ENCODE results near the gene GARIN5A.

GARIN5A gene

GRCh38 chr19:50512999-50513745, 36.5 kb upstream of the GARIN5A start:
- no peaks in the 10 kb centered on the region for H3K27me3 ChIP-seq (ENCODE audit: low read depth)
- no peak for DNase-seq (ENCODE audit: low spot score in 2 of 2)
- H3K9me3 ChIP-seq, result no peaks in the 10 kb centered on the region
- H3K4me3 ChIP-seq, result no peak overlapping the region
- H3K4me1 ChIP-seq, result no peaks in the 10 kb centered on the region
- in situ Hi-C loops (cut with MboI; ENCODE audit: low sequenced_read_pairs), result no loop called here
- no peaks in the 10 kb centered on the region for H3K36me3 ChIP-seq (replicated peaks)

- H3K36me3 ChIP-seq (replicated peaks), result no peaks in the 10 kb centered on the region
- H3K27me3 ChIP-seq (ENCODE audit: low read depth), result no peaks in the 10 kb centered on the region
- DNase-seq (ENCODE audit: low spot score in 2 of 2), result no peak
- no peak overlapping the region for H3K4me3 ChIP-seq
- no peaks in the 10 kb centered on the region for H3K9me3 ChIP-seq
- in situ Hi-C loops (cut with MboI; ENCODE audit: low sequenced_read_pairs), result no loop called here
- no peaks in the 10 kb centered on the region for H3K4me1 ChIP-seq
Observed at GRCh38 chr19:50512112-50512998, 35.7 kb upstream of the GARIN5A start.

GRCh38 chr19:50511069-50511822, 34.6 kb upstream of the GARIN5A start, which contains the start of gene JOSD2:
JOSD2 (minus strand) TSS chr19:50511191; CDS start chr19:50510431, 760 bp downstream.
- no peaks in the 10 kb centered on the region for H3K36me3 ChIP-seq (replicated peaks)
- in situ Hi-C loops (cut with MboI; ENCODE audit: low sequenced_read_pairs), result no loop called here

GRCh38 chr19:50510700-50511068, 34.0 kb upstream of the GARIN5A start:
- in situ Hi-C loops (cut with MboI; ENCODE audit: low sequenced_read_pairs), result no loop called here
- H3K36me3 ChIP-seq (replicated peaks), result no peaks in the 10 kb centered on the region
- DNase-seq (ENCODE audit: low spot score in 2 of 2), result peak in 1 of 2 experiments; percentile 12

More at GRCh38 chr19:50511069-50511822, 34.6 kb upstream of the GARIN5A start, which contains the start of gene JOSD2:
- H3K4me3 ChIP-seq, result peak within 1 kb of the TSS; percentile 57
- peak; percentile 97 for DNase-seq (ENCODE audit: low spot score in 2 of 2)
- H3K4me1 ChIP-seq, result no peaks in the 10 kb centered on the region
- no peaks in the 10 kb centered on the region for H3K27me3 ChIP-seq (ENCODE audit: low read depth)
- no peaks in the 10 kb centered on the region for H3K9me3 ChIP-seq

GRCh38 chr19:50510121-50510670, 33.5 kb upstream of the GARIN5A start:
- no peak for DNase-seq (ENCODE audit: low spot score in 2 of 2)
- in situ Hi-C loops (cut with MboI; ENCODE audit: low sequenced_read_pairs), result no loop called here
- Histone ChIP-seq H3K27me3 (ENCODE audit: low read depth) (no peaks in the 10 kb centered on the region), H3K4me1 (no peaks in the 10 kb centered on the region), H3K4me3 (peak overlapping the region; percentile 57), H3K9me3 (no peaks in the 10 kb centered on the region), H3K36me3 (replicated peaks) (no peaks in the 10 kb centered on the region)

More at GRCh38 chr19:50510700-50511068, 34.0 kb upstream of the GARIN5A start:
- H3K4me3 ChIP-seq, result peak overlapping the region; percentile 57
- H3K27me3 ChIP-seq (ENCODE audit: low read depth), result no peaks in the 10 kb centered on the region
- no peaks in the 10 kb centered on the region for H3K9me3 ChIP-seq
- H3K4me1 ChIP-seq, result no peaks in the 10 kb centered on the region

- in situ Hi-C loops (cut with MboI; ENCODE audit: low sequenced_read_pairs), result no loop called here
- DNase-seq (ENCODE audit: low spot score in 2 of 2), result no peak
- Histone ChIP-seq H3K36me3 (replicated peaks) (no peaks in the 10 kb centered on the region), H3K27me3 (ENCODE audit: low read depth) (no peaks in the 10 kb centered on the region), H3K4me3 (no peak overlapping the region), H3K9me3 (no peaks in the 10 kb centered on the region), H3K4me1 (no peaks in the 10 kb centered on the region)
Observed at GRCh38 chr19:50509366-50509765, 32.7 kb upstream of the GARIN5A start.

GRCh38 chr19:50508843-50509190, 32.2 kb upstream of the GARIN5A start:
- no peaks in the 10 kb centered on the region for H3K27me3 ChIP-seq (ENCODE audit: low read depth)
- no peaks in the 10 kb centered on the region for H3K9me3 ChIP-seq
- no peaks in the 10 kb centered on the region for H3K36me3 ChIP-seq (replicated peaks)
- in situ Hi-C loops (cut with MboI; ENCODE audit: low sequenced_read_pairs), result no loop called here
- H3K4me3 ChIP-seq, result no peak overlapping the region
- DNase-seq (ENCODE audit: low spot score in 2 of 2), result no peak
- H3K4me1 ChIP-seq, result no peaks in the 10 kb centered on the region

GRCh38 chr19:50507376-50507775, 30.7 kb upstream of the GARIN5A start:
- no peak overlapping the region for H3K4me3 ChIP-seq
- in situ Hi-C loops (cut with MboI; ENCODE audit: low sequenced_read_pairs), result no loop called here

GRCh38 chr19:50506700-50507099, 30.1 kb upstream of the GARIN5A start:
- DNase-seq (ENCODE audit: low spot score in 2 of 2), result no peak
- no peaks in the 10 kb centered on the region for H3K4me1 ChIP-seq
- no peak overlapping the region for H3K4me3 ChIP-seq
- no peaks in the 10 kb centered on the region for H3K36me3 ChIP-seq (replicated peaks)
- no peaks in the 10 kb centered on the region for H3K27me3 ChIP-seq (ENCODE audit: low read depth)
- H3K9me3 ChIP-seq, result no peaks in the 10 kb centered on the region
- in situ Hi-C loops (cut with MboI; ENCODE audit: low sequenced_read_pairs), result no loop called here

More at GRCh38 chr19:50507376-50507775, 30.7 kb upstream of the GARIN5A start:
- no peaks in the 10 kb centered on the region for H3K27me3 ChIP-seq (ENCODE audit: low read depth)
- DNase-seq (ENCODE audit: low spot score in 2 of 2), result no peak
- no peaks in the 10 kb centered on the region for H3K9me3 ChIP-seq
- H3K36me3 ChIP-seq (replicated peaks), result no peaks in the 10 kb centered on the region
- no peaks in the 10 kb centered on the region for H3K4me1 ChIP-seq

- H3K4me3 ChIP-seq, result no peak overlapping the region
- no peak for DNase-seq (ENCODE audit: low spot score in 2 of 2)
- H3K9me3 ChIP-seq, result no peaks in the 10 kb centered on the region
- in situ Hi-C loops (cut with MboI; ENCODE audit: low sequenced_read_pairs), result no loop called here
- H3K4me1 ChIP-seq, result no peaks in the 10 kb centered on the region
- H3K27me3 ChIP-seq (ENCODE audit: low read depth), result no peaks in the 10 kb centered on the region
- H3K36me3 ChIP-seq (replicated peaks), result no peaks in the 10 kb centered on the region
Observed at GRCh38 chr19:50505856-50506611, 29.4 kb upstream of the GARIN5A start.

GRCh38 chr19:50501568-50502475, 25.2 kb upstream of the GARIN5A start:
- H3K27me3 ChIP-seq (ENCODE audit: low read depth), result no peaks in the 10 kb centered on the region
- no peak overlapping the region for H3K4me3 ChIP-seq
- in situ Hi-C loops (cut with MboI; ENCODE audit: low sequenced_read_pairs), result no loop called here
- no peaks in the 10 kb centered on the region for H3K4me1 ChIP-seq
- H3K9me3 ChIP-seq, result no peaks in the 10 kb centered on the region
- no peaks in the 10 kb centered on the region for H3K36me3 ChIP-seq (replicated peaks)
- no peak for DNase-seq (ENCODE audit: low spot score in 2 of 2)

GRCh38 chr19:50501186-50501567, 24.5 kb upstream of the GARIN5A start:
- in situ Hi-C loops (cut with MboI; ENCODE audit: low sequenced_read_pairs), result no loop called here

More at GRCh38 chr19:50501186-50501567, 24.5 kb upstream of the GARIN5A start:
- Histone ChIP-seq H3K27me3 (ENCODE audit: low read depth) (no peaks in the 10 kb centered on the region), H3K4me1 (no peaks in the 10 kb centered on the region), H3K4me3 (no peak overlapping the region), H3K36me3 (replicated peaks) (no peaks in the 10 kb centered on the region), H3K9me3 (no peaks in the 10 kb centered on the region)
- DNase-seq (ENCODE audit: low spot score in 2 of 2), result no peak
